ENCODE data around the gene LRR1. TPM values are rescaled to one million over a fixed set of nuclear protein-coding genes. Genes with fewer than 3 reads are reported as not detected.
A peak's percentile ranks its signal among the peaks of the same experiment; 100 is the strongest.

Gene LRR1
- total and polyA plus RNA-seq, 9 of the 15 experiments (the other 6 are each of a cell fraction or from before 2014, with no cell fraction given), result 26.5 to 58.1 (median 31.8) TPM

GRCh38 chr14:49585803-49586672 is 12.7 kb upstream of the LRR1 start, which contains the start of gene RPS29 (continued):
- TF ChIP-seq BCLAF1 (IDR thresholded peaks at IDR 0.05; ENCODE audit: borderline replicate concordance in 1 of 2, control insufficient read depth in 1 of 2, low read depth in 2 of 2, low read length in 1 of 2), result no peak
- no peak for TF ChIP-seq ZNF76 (CRISPR knock-in tag; IDR thresholded peaks at IDR 0.05; ENCODE audit: borderline replicate concordance)
- TF ChIP-seq ZSCAN32 (CRISPR knock-in tag; IDR thresholded peaks at IDR 0.05), result no peak
- TF ChIP-seq ZNF175 (CRISPR knock-in tag; IDR thresholded peaks at IDR 0.05; ENCODE audit: low read depth), result no peak
- no peak for TF ChIP-seq MYNN (IDR thresholded peaks at IDR 0.05)
- TF ChIP-seq MYNN (CRISPR knock-in tag; IDR thresholded peaks at IDR 0.05), result no peak
- no peak for TF ChIP-seq ZNF644 (tag; IDR thresholded peaks at IDR 0.05; ENCODE audit: low read depth)
- TF ChIP-seq REST (IDR thresholded peaks at IDR 0.05; ENCODE audit: borderline replicate concordance), result no peak
- TF ChIP-seq REST (CRISPR knock-in tag; IDR thresholded peaks at IDR 0.05; ENCODE audit: low read depth), result no peak; the same call in 1 of the 2 replicates
- TF ChIP-seq E2F6 (IDR thresholded peaks at IDR 0.05; ENCODE audit: borderline replicate concordance in 1 of 2, extremely low read depth in 1 of 2, insufficient read depth in 1 of 2, insufficient read length in 1 of 2, low read depth in 1 of 2, low read length in 1 of 2, poor library complexity in 1 of 2, severe bottlenecking in 1 of 2), result no peak
- TF ChIP-seq HDAC3 (IDR thresholded peaks at IDR 0.05; ENCODE audit: borderline replicate concordance, partially characterized antibody), result no peak
- peak; percentile 20; the same call in 1 of the 2 replicates for TF ChIP-seq ZNF311 (CRISPR knock-in tag; IDR thresholded peaks at IDR 0.05)
- TF ChIP-seq TAF7 (tag; IDR thresholded peaks at IDR 0.05), result peak; percentile 86
- TF ChIP-seq ZFP36 (IDR thresholded peaks at IDR 0.05; ENCODE audit: low read depth, low read length, partially characterized antibody), result no peak

Measured in K562 (cell line).